ENCODE measurements around the gene SLK. TPM values are rescaled to one million over a fixed set of nuclear protein-coding genes. Genes with fewer than 3 reads are reported as not detected.

The SLK gene
- total RNA-seq, 4 donors from 2014 or later: 83.1 to 105 (median 102) TPM

DNA sequence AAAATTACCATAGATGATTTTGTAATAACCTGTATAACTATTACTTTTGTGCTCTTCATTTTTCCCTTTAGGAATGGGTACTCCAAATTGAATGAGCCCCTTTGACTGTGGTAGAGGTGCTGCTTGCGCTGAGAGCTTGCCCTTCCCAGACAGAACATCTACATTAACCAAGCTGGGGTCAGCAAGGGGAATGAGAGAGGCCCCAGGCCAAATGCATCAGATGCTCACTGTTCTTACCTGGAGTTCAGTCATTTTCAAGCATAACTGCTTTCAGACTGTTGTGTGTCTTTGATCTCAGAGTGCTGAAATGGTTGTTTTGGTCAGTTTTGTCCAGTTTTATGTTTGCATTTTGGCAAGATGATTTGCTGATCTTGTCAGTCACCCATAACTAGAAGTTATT is 41.3 kb upstream of the SLK start:
- Histone ChIP-seq H3K36me3 (no peaks in the 10 kb centered on the region), H3K27ac (replicated peaks in 1 of 4) (no peak overlapping the region), H3K9me3 (no peaks in the 10 kb centered on the region), H3K4me3 (no peak overlapping the region), H3K27me3 (no peaks in the 10 kb centered on the region), H3K4me1 (peaks cover 0 to 6% (median 1%) of the 10 kb centered on the region in 4 donors)
- DNase-seq (ENCODE audit: extremely low spot score): peak; percentile 42
- TF ChIP-seq EP300 (IDR thresholded peaks at IDR 0.05) (no peak), POLR2A (IDR thresholded peaks at IDR 0.05; ENCODE audit: low read depth) (no peak), POLR2AphosphoS5 (IDR thresholded peaks at IDR 0.05) (no peak)
- TF ChIP-seq, protein P1, sequence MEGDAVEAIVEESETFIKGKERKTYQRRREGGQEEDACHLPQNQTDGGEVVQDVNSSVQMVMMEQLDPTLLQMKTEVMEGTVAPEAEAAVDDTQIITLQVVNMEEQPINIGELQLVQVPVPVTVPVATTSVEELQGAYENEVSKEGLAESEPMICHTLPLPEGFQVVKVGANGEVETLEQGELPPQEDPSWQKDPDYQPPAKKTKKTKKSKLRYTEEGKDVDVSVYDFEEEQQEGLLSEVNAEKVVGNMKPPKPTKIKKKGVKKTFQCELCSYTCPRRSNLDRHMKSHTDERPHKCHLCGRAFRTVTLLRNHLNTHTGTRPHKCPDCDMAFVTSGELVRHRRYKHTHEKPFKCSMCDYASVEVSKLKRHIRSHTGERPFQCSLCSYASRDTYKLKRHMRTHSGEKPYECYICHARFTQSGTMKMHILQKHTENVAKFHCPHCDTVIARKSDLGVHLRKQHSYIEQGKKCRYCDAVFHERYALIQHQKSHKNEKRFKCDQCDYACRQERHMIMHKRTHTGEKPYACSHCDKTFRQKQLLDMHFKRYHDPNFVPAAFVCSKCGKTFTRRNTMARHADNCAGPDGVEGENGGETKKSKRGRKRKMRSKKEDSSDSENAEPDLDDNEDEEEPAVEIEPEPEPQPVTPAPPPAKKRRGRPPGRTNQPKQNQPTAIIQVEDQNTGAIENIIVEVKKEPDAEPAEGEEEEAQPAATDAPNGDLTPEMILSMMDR (IDR thresholded peaks at IDR 0.05): no peak
- 100% methylated on average over 1 of the region's 1 CpG for WGBS
- intact Hi-C loops (cut with DNase I): no loop called here

DNA sequence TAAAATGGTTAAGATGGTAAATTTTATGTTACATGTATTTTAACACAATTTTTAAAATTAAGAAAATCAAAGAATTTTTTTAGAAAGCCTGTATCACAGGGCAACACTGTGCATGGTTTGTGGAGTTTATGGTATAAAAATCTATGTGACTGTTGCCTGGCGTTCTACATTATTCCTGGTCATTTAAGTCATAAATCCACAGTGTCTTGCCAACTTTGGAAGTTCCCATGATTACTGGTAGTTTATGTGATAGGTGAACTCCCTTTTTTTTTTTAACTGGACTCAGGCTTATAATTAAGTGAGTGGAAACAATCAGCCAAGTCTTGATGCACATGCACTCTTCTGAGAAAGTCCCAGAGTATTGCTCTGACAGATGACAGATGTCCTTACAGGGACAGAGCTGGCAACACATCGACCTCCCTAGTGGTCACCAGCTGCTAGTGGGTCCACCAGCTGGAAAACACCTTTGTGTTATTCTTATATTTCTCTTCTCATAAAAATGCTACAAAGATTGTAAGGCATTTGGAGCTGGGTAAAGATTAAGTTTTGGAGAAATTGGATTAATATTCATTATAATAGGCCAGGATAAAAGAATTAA is 40.1 kb upstream of the SLK start:
- no peak overlapping the region for H3K4me3 ChIP-seq
- intact Hi-C loops (cut with DNase I): no loop called here
- no peaks in the 10 kb centered on the region for H3K27me3 ChIP-seq
- WGBS: 81% methylated on average over 2 of the region's 2 CpGs
- no peak overlapping the region for H3K27ac ChIP-seq (replicated peaks in 1 of 4)
- no peaks in the 10 kb centered on the region for H3K9me3 ChIP-seq
- DNase-seq (ENCODE audit: extremely low spot score): peak; percentile 8
- TF ChIP-seq POLR2A (IDR thresholded peaks at IDR 0.05; ENCODE audit: low read depth) (no peak), POLR2AphosphoS5 (IDR thresholded peaks at IDR 0.05) (no peak)
- no peaks in the 10 kb centered on the region for H3K36me3 ChIP-seq
- H3K4me1 ChIP-seq: peaks cover 0 to 6% (median 1%) of the 10 kb centered on the region in 4 donors

DNA sequence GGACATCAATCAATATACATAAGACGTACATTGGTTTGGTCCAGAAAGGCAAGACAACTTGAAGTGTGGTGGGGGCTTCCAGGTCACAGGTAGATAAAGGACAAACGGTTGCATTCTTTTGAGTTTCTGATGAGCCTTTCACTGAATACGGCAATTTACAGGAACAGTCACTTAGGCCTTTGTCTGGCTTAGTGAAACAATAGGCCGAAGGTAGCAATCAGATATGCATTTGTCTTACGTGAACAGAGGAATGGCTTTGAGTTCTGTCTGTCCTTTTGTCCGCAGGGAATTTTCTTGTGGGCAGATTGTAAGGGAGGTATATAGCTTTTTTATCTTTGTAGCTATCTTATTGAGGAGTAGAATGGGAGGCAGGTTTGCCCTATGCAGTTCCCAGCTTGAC is 38.2 kb upstream of the SLK start:
- Histone ChIP-seq H3K36me3 (no peaks in the 10 kb centered on the region), H3K9me3 (no peaks in the 10 kb centered on the region), H3K4me3 (no peak overlapping the region), H3K27me3 (no peaks in the 10 kb centered on the region), H3K27ac (replicated peaks in 1 of 4) (no peak overlapping the region), H3K4me1 (peaks cover 0 to under 1% (median 0%) of the 10 kb centered on the region in 4 donors)
- intact Hi-C loops (cut with DNase I): no loop called here
- WGBS: 87% methylated on average over 6 of the region's 6 CpGs
- no peak for TF ChIP-seq POLR2AphosphoS5 (IDR thresholded peaks at IDR 0.05)
- TF ChIP-seq, protein P1 (IDR thresholded peaks at IDR 0.05): no peak
- no peak for TF ChIP-seq EP300 (IDR thresholded peaks at IDR 0.05)
- TF ChIP-seq POLR2A (IDR thresholded peaks at IDR 0.05; ENCODE audit: low read depth): no peak
- no peak for DNase-seq (ENCODE audit: extremely low spot score)

DNA sequence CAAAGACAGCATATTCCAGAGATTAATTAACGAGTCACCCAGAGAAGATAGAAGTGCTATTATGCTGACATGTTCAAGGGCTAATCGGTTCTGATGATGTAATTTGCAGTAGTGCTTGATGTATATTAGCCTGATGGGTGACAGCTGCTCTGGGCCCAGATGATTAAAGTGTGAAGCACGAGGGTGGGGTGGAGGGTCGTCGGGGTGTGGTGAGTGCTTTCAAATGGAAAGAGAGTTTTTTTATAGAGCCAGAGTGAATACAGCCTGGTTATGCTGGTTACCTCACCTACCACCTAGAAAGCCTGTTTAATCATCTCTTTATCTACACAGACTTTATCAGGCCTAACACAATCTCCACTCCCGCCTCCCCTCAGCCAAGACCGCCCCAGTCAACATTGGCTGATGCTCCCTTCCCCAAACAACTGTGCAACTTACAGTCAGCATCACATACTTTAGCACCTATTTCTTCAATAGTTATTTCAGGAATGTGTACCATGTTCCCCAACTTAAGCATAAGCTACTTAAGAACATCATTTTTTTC is 37.5 kb upstream of the SLK start:
- WGBS: 59% methylated on average over 7 of the region's 7 CpGs
- Histone ChIP-seq H3K27me3 (no peaks in the 10 kb centered on the region), H3K9me3 (no peaks in the 10 kb centered on the region), H3K4me3 (no peak overlapping the region), H3K4me1 (no peaks in the 10 kb centered on the region), H3K27ac (replicated peaks in 1 of 4) (no peak overlapping the region), H3K36me3 (no peaks in the 10 kb centered on the region)
- peak; percentile 42 for DNase-seq (ENCODE audit: extremely low spot score)
- intact Hi-C loops (cut with DNase I): no loop called here
- TF ChIP-seq POLR2AphosphoS5 (IDR thresholded peaks at IDR 0.05) (no peak), EP300 (IDR thresholded peaks at IDR 0.05) (no peak), POLR2A (IDR thresholded peaks at IDR 0.05; ENCODE audit: low read depth) (no peak)
- TF ChIP-seq, protein P1 (IDR thresholded peaks at IDR 0.05): no peak

DNA sequence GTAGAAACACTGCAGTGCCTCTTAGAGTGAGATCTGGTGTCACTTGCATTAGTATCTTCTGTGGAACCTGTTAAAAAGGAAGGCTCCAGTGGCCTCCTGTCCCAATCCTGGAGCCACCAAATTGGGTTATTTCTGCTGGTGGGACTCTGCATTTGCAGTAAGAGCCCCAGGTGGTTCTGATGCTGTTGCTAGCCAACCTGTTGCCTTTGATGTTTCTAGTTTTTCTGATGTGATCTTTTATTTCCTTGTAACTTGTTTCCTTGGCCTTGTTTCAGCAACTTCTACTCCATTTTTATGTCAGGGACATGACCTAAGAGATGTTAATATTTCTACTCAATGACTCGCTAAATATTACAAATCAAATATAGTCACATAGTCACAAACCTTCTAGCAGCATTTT is 36.5 kb upstream of the SLK start:
- Histone ChIP-seq H3K27me3 (no peaks in the 10 kb centered on the region), H3K4me3 (no peak overlapping the region), H3K4me1 (no peaks in the 10 kb centered on the region), H3K27ac (replicated peaks in 1 of 4) (no peak overlapping the region), H3K36me3 (no peaks in the 10 kb centered on the region), H3K9me3 (no peaks in the 10 kb centered on the region)
- peak; percentile 10 for DNase-seq (ENCODE audit: extremely low spot score)
- TF ChIP-seq POLR2A (IDR thresholded peaks at IDR 0.05; ENCODE audit: low read depth) (no peak), POLR2AphosphoS5 (IDR thresholded peaks at IDR 0.05) (no peak), EP300 (IDR thresholded peaks at IDR 0.05) (no peak)
- TF ChIP-seq, protein P1 (IDR thresholded peaks at IDR 0.05): no peak
- intact Hi-C loops (cut with DNase I): no loop called here
- WGBS: 100% methylated on average over 1 of the region's 1 CpG
